B cell (primary cell): ENCODE data around the gene NSUN6.

Source experiments
- CTCF ChIP-seq: fragments of 200-600 bp; IDR thresholded peaks from one replicate; pipeline ENCODE4 v1.8.0; 2022; ENCODE audit warnings: antibody characterized with exemption, mild to moderate bottlenecking
- EZH2 ChIP-seq: IDR thresholded peaks from 2 replicates; pipeline ENCODE4 v1.6.1; 2012; ENCODE audit warnings: borderline replicate concordance, low read depth, mild to moderate bottlenecking, moderate library complexity, low read length; ENCODE audit not compliant: insufficient read depth, poor library complexity, severe bottlenecking

GRCh38 chr10:18514537-18514936 is 136.8 kb downstream of the NSUN6 start:
- TF ChIP-seq CTCF = no peak
- no peak for TF ChIP-seq EZH2
